Stimulated activated CD8-positive, alpha-beta memory T cell treated with anti-CD3 and anti-CD28 coated beads, Interleukin-2, amount 100 ng/mL, for 48 hours (primary cell): ENCODE results near the gene FXN.
"Not testable (repeated sequence)": the region's sequence is repeated elsewhere in the genome, so short reads cannot be mapped to it uniquely, and the experiment has no call there.

ENCODE experiments used
- DNase-seq, 2 donors: peaks; one replicate each; pipeline ENCODE4 v3.0.0-alpha.2; 2020; ENCODE audit warnings: low read depth in 2 of 2

The FXN gene

DNA sequence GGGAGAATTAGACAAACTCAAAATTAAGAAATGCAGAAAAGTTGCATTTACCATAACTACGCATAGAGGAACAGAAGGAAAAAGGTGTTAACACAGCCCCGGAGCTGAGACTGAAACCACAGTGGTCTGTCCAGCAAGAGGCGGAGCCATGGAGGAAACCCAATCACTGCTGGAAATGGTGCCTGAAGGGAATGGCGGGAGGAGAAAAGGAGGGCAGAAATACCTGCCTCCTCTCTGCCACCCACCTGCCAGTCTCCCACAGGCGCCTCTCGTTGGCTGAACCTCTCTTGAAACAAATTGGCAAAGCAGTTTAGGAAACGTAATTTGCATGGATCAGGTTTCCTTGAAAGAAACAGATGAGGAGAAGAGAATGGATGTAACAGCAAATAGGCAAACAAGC lies 11.9 kb upstream of the FXN start:
- DNase-seq: no peak

DNA sequence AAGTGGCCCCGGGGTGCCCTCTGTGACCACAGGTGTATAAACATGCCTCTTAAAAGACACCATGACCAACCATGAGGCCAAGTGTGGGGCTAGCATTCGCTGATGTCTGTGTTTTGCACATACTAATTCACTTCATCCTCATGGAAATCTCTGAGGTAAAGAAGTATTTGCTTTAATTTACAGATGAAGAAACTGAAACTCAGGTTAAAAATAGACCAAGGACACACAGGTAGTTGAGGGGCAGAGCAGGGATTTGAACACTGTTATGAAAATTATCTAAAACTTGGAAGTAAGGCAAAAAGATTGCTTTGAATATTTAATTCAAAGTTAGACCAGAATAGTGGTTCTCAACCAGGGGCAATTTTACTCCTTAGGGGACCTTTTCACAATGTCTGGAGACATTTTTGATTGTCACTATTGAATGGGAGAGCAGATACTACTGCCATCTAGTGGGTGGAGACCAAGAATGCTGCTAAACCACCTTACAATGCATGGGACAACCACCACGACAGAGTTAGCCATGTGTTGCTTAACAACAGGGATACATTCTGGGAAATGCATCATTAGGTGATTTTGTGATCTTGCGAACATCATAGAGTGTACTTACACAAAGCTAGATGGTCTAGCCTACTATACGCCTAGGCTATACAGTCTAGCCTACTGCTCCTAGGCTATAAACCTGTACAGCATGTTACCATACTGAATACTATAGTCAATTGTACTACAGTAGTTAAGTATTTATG lies 8.0 kb upstream of the FXN start:
- DNase-seq: no peak

DNA sequence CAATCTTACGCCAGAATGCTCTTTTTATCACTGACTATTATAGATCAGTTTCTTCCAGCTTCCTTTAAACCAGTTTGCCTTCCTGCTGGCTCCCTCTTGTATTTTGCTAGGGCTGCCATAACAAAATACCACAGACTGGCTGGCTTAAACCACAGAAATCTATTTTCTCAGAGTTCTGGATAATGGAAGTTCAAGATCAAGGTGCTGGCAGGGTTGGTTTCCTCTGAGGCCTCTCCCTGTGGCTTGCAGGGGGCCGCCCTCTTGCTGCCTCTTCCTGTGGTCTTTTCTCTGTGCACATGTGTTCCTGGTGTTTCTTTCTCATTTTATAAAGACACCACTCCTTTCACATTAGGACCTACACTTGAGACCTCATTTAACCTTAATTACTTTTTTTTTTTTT lies 6.8 kb upstream of the FXN start:
- no peak for DNase-seq

DNA sequence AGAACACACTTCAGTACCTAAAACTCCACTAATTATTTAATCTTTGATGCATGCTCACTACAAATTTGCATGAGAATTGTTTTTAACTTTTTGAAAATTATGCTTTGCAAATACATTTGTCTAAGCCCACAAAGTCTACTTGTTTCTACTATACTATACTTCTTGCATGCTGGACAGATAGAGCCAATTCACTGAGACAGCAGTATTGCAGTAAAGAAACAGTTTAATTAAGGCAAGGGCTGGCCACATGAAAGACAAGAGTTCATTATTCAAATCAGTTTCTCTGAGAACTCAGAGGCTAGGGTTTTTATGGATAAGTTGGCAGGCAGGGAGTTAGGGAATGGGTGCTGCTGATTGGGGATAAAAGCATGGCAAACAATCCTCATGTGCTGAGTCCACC lies 6.0 kb upstream of the FXN start:
- DNase-seq: no peak

DNA sequence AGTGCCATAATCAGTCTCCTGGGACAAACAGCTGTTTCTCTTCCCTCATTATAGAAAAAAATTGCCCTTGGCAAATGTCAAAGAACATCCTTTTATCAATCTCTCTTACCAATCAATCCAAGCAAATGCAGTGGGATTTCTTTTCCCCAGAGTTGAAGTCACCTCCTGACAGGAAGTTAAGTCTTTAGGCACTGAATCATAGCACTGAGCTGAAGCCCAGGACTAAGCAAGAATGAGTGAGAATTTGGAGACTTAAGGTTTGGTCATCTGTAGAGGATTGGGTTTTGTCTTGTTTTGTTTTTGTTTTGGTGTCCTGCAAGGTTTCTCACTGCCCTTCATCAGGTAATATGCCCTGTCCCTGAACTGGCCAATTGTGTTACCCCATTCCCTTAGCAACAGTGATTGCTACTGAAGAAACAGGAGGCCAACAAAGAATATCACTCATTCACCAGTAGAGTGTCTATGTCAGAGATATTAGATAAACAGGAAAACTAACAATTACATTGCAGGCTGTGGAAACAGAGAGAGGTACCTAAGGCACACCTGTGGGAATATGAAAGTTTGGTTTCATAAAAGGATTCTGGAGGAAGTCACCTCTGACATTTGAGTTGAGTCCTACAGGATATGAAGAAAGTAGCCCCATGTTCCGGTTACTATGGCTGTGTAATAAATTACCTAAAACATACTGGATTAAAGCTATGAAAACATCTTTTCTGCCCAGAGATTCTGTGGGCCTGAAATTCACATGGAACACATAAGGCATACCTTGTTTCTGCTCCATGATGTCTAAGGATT lies 4.5 kb upstream of the FXN start:
- DNase-seq: no peak

DNA sequence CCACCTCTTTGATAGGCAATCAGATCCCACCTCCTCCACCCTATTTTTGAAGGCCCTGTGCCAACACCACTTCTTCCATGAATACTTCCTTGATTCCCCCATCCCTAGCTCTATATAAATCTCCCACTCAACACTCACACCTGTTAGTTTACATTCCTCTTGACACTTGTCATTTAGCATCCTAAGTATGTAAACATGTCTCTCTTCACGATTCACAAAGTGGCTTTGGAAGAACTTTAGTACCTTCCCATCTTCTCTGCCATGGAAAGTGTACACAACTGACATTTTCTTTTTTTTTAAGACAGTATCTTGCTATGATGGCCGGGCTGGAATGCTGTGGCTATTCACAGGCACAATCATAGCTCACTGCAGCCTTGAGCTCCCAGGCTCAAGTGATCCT lies 1.5 kb upstream of the FXN start:
- no peak for DNase-seq

DNA sequence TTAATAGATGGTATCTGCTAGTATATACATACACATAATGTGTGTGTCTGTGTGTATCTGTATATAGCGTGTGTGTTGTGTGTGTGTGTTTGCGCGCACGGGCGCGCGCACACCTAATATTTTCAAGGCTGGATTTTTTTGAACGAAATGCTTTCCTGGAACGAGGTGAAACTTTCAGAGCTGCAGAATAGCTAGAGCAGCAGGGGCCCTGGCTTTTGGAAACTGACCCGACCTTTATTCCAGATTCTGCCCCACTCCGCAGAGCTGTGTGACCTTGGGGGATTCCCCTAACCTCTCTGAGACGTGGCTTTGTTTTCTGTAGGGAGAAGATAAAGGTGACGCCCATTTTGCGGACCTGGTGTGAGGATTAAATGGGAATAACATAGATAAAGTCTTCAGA lies 757 bp downstream of the FXN start:
- no peak for DNase-seq

DNA sequence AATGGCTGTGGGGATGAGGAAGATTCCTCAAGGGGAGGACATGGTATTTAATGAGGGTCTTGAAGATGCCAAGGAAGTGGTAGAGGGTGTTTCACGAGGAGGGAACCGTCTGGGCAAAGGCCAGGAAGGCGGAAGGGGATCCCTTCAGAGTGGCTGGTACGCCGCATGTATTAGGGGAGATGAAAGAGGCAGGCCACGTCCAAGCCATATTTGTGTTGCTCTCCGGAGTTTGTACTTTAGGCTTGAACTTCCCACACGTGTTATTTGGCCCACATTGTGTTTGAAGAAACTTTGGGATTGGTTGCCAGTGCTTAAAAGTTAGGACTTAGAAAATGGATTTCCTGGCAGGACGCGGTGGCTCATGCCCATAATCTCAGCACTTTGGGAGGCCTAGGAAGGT lies 1.2 kb downstream of the FXN start:
- no peak for DNase-seq

DNA sequence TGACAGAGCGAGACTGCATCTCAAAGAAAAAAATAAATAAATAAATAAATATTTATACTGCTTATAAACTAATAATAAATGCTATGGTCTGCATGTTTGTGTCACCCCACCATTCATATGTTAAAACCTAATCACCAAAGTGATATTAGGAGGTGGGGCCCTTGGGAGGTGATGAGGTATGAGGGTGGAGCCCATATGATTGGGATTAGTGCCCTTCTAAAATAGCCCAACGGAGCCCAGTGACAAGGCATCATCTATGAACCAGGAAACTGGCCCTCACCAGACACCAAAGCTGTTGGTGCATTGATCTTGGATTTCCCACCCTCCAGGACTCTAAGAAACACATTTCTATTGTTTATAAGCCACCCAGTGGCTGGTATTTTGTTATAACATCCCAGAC lies 5.1 kb downstream of the FXN start:
- DNase-seq: no peak

DNA sequence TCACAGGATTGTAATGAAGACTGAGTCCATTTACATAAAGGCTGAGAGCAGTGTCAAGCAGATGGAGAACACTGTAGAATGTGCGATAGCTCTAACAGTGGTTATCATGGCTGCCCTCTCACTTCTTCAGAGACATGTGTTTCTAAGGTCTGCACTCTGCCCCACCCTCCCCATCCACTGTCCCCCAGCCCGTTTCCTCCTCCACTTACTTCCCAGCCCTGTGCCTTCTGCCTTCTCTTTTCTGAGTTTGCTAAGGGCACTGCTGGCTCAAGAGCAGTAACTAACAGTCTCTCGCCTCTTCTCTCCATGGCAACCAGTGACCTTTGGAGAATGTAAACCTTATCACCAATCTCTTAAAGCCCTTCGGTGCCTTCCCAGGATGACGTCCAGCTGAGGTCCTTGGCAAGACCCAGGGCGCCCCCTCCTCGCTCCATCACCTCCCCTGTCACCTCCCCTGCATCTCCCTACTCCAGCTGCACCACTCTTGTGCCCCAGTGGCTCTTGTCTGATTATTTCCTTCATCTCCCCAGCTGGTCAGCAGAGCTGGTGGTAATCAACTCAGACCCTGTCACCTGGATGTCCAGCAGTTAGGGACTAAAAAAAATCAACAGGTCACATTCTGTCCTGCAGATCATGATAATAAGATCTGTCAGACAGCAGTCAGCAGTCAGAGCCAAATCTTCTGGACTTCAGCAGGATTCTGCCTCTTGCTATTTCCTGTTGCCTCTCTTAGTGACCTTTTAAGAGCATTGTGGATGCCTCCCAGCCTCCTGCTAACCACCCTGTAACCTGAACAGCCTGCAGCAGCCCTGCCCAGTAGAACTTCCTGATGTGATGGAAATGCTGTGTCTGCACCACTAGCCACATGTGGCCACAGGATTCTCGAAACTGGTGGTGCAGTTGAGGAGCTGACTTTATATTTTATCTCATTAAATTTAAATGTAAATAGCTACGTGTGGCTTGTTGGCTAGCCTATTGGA lies 9.0 kb downstream of the FXN start:
- no peak for DNase-seq

DNA sequence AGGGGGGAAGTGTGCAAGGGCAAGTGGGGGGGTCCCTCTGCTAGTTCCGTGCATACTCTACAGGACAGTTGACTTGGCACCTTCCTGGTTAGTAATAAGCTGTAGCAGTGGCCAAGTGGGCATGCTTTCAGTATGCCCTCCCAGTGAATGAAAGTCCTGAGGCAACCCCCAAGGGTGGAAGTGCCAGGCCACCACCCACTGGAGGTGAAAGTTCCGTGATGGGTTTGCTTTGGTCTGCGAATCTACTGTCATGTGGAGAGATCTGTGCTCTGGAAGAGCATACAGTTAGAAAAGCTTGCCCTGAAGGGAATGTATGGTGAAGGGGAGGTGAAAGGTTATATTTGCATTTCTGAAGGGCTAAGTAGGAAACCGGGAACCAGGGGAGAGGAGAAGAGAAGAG lies 10.3 kb downstream of the FXN start:
- no peak for DNase-seq

DNA sequence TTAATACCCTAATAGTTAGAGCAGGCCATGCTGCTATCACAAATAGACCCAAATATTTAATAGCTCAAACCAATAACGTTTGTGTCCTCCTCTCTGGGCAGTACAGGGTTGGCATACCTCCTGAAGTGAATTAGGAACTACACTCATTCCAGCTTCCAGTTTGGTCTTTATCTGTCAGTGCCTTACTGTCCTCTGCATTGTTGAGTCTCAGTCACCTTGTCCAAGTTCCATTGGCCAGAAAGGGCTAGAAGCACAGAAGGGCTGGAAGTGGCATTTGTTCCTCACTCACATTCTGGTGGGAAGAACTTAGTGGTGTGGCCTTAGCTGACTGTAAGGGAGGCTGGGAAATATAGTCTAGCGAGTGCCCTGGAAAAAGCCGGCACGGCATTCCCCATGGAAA lies 11.2 kb downstream of the FXN start:
- no peak for DNase-seq

DNA sequence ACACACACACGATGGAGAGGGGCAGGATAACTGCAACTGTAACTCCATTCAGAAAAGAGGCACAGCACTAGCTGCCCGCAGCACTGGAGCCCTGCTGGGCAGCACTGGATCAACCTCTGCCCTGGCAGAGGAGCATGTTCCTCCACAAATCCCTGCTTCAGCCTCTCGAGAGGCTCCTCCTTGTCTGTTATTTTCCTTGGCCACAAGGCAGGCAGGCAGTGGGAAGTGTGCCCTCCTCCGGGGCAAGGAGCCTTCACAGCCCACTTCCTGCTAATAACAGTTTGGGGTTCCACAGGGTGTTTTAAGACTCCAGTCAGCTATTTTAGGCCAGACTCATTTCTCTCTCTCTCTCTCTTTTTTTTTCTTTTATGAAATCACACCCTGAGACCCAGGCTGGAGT lies 11.8 kb downstream of the FXN start:
- no peak for DNase-seq

DNA sequence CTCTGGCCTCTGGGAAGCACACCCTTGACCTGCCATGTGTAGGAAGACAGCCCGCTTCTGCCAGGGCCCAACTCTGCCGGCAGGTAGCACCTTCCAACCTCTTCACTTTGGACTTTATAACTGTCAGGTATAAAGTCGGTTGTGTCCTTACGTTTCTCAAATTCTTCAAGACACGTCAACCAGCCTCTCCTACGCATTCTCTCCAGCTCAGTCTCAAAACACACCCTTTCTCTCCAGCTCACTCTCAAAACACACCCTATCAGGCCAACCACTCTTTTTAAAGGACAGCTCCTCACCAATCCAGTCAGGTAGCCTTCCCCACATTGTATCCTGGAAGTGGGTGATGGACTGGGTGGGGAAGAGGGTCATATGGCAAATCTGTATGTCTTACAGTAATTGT lies 13.5 kb downstream of the FXN start:
- DNase-seq: no peak

DNA sequence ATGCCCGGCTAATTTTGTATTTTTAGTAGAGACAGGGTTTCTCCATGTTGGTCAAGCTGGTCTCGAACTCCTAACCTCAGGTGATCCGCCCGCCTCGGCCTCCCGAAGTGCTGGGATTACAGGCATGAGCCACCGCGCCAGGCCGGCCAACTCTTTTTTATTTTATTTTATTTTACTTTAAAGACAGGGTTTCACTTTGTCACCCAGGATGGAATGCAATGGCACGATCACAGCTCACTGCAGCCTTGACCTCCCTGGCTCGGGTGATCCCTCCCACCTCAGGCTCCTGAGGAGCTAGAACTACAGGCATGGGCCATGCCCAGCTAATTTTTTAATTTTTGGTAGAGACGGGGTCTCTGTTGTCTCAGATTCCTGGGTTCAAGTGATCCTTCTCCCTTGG lies 15.4 kb downstream of the FXN start:
- not testable (repeated sequence) for DNase-seq

DNA sequence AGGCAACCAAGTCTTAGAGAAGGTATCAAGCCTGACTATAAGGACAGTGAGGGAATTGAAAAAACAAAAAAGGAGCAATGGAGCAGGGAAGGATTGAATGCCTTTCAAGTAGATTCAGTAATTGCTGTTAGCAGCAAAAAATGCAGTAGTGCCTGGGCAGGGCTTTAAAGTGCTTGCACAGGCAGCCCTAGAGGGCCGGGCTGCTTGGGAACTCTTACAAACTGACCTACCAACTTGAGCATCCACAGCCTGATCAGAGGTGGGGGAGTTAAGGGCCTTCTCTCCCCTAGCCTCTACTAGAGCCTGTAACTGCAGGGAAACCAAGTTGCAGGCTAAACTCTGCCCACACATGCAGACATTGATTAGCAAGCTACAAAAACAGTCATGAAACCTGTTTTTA lies 19.4 kb downstream of the FXN start:
- no peak for DNase-seq

DNA sequence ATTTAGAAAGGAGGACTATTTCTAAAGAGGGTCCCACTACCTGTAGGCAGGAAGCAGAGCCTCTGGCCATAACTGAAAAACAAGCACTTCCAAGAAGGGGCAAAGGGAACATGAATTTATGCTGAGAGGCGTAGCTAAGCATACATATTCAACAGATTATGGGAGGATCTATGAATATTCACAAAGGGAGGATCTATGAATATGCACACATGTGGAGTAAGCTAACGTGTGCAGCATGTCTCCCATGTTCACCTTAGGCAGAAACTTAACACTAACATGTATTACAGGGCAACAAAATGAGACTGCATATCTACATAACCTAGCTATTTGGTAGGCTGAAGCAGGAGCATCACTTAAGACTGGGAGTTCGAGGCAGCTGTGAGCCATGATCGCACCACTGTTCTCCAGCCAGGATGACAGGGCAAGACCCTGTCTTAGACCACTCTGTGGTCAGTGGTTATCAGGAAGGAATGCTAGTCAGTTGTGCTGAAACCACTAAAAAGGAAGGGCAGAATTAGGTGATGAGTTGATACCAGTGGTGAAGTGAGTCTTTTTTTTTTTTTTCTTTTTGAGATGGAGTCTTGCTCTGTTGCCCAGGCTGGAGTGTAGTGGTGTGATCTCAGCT lies 20.8 kb downstream of the FXN start:
- no peak for DNase-seq

DNA sequence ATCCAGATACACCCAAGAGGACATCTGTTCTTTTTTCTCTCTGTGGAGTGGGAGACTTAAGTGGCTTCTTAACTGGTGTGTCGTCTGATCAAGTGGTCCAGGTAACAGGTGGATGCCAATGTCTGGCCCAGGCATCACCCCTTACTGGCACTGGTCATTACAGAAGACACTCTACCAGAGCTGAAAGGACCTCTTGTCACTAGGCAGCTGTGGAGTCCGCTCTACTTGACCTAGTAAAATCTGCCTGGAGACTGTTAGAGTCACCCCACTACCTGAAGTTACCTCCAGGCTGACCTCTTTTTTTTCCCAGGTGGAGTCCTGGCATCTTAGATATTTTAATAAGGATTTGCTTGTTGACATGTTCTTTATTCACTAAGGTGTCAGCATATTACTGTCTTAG lies 22.5 kb downstream of the FXN start:
- DNase-seq: no peak

DNA sequence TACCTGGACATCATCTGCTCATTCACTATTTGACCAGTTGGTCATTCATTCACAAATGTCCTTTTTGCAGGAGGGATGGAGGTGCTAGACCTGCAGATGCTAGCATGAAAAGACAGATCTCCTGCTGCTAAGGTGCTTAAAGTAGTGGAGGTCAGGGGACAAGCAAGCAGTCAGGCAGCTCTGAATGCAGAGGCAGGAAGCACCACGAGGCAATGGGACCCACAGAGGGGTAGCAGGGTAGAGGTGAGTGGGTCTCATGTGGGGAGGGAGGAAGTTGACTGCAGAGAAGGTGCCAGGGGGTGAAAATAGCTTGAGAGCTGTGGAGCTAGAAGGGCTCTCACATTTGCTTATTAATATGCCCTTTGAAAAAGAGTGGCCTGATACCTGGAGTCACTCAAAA lies 25.2 kb downstream of the FXN start:
- DNase-seq: no peak

DNA sequence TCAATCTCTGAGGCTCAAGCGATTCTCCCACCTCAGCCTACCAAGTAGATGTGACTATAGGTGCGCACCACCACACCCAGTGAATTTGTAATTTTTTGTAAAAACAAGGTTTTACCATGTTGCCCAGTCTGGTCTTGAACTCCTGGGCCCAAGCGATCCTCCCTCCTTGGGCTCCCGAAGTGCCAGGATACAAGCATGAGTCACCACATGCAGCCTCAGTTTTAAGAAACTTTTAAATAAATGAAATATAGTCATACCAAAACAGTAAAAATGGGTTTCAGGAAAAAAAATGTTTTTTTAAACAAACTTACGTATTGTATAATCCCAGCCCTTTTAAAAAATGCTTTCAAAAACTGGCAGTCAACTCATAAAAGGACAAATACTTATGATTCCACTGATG lies 26.6 kb downstream of the FXN start:
- DNase-seq: no peak

DNA sequence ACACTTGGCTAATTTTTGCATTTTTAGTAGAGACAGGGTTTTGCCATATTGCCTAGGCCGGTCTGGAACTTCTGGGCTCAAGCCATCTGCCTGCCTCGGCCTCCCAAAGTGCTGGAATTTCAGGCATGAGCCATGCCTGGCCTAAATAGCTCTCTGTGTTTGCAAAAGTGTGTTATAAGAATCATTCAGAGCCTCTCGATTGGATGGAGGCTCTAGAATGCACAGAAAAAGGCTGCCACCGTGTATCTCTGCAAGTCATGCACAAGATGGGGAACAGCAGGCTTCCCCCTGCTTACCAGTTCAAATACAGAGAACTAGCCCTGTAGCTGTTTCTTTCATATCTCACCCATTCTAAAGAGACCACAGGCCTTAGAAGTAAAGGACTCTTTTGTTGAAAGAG lies 28.3 kb downstream of the FXN start:
- DNase-seq: no peak

DNA sequence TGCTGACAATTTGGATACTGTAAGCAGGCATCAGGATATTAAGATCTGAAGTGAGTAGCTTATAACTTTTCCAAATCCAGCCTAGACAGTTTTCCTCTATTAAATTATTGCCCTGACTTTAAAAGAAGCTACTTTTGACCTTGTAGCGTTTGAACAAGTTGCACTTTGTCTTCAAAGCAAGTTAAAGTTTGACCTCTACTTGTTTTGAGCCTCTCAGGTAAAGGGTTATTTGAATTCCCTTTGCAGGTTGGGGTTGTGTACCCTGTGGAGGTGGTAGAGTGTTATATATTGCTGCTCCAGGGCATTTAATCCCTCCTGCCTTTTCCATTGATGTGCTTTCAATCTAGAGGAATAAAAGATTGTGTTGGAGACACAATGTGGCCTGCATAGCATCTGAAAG lies 30.1 kb downstream of the FXN start:
- DNase-seq: no peak
